Endothelial cell of umbilical vein (primary cell): ENCODE results near the gene DDX49. TPM values are rescaled to one million over a fixed set of nuclear protein-coding genes. Genes with fewer than 3 reads are reported as not detected.

Experiments used
- BruUV-seq: library from RNA; stranded (reverse); fragments of 400-500 nt; replicated peaks from 2 replicates; lab custom pipeline; 2021; lab: Mats Ljungman, UMichigan
- CTCF ChIA-PET: fragments of 300-600, 350-600 bp; sonication (Branson Sonifier 250); formaldehyde crosslinking; loops from one replicate; lab custom pipeline; 2021; ENCODE audit warnings: antibody characterized with exemption, inconsistent platforms; lab: Charles Lee
- POLR2A ChIA-PET: fragments of 300-600, 350-600 bp; sonication (Branson Sonifier 250); formaldehyde crosslinking; loops from one replicate; lab custom pipeline; 2021; ENCODE audit warnings: antibody characterized with exemption, inconsistent platforms; lab: Charles Lee
- DNase-seq: peaks from one replicate; pipeline ENCODE4 v3.0.0-alpha.2; 2011; ENCODE audit warnings: low read depth, low spot score
- FAIRE-seq: peaks from 2 replicates; lab custom pipeline; 2011; peaks lifted over from hg19 to GRCh38; lab: Jason Lieb, UNC
- H2AFZ ChIP-seq: 2 replicates; pipeline ENCODE4 v1.6.0; 2012; ENCODE audit warnings: low read depth, low read length, control low read depth, inconsistent platforms
- H3K27ac ChIP-seq: 2 replicates; pipeline ENCODE4 v1.5.1; 2011; ENCODE audit warnings: low read depth, mild to moderate bottlenecking, control low read depth, low read length, moderate library complexity; ENCODE audit not compliant: insufficient read depth
- H3K27me3 ChIP-seq, 2 experiments: 2 replicates each; pipeline versions ENCODE4 v1.6.0 to v1.6.1; 2011; ENCODE audit warnings: low read length in 2 of 2, mixed read lengths in 1 of 2; ENCODE audit not compliant: control insufficient read depth in 2 of 2, insufficient read depth in 2 of 2
- H3K36me3 ChIP-seq, 2 experiments: 2 replicates in 1 of 2; 3 replicates in 1 of 2; pipeline ENCODE4 v1.5.1; 2011; ENCODE audit warnings: low read length in 2 of 2, mild to moderate bottlenecking in 1 of 2, moderate library complexity in 1 of 2; ENCODE audit not compliant: control insufficient read depth in 2 of 2, insufficient read depth in 2 of 2; ENCODE audit errors: extremely low read depth in 1 of 2
- H3K4me1 ChIP-seq: 3 replicates; pipeline ENCODE4 v1.5.1; 2011; ENCODE audit warnings: mild to moderate bottlenecking, low read length; ENCODE audit not compliant: control insufficient read depth, insufficient read depth; ENCODE audit errors: extremely low read depth
- H3K4me2 ChIP-seq: 2 replicates; pipeline ENCODE4 v1.6.1; 2011; ENCODE audit warnings: low read length, control low read depth, mixed read lengths; ENCODE audit not compliant: insufficient read depth
- H3K4me3 ChIP-seq, 3 experiments: fragments of 200-600 bp in 1 of 3; sonication (generic), shearing (Covaris generic) in 1 of 3; replicated peaks in 1 of 3; 2 replicates each; pipeline ENCODE4 v1.5.1; 2011 to 2016; ENCODE audit warnings: control low read depth in 3 of 3, low read length in 3 of 3, mild to moderate bottlenecking in 2 of 3, inconsistent platforms in 1 of 3, low read depth in 1 of 3, moderate library complexity in 1 of 3; ENCODE audit not compliant: insufficient read depth in 1 of 3
- H3K79me2 ChIP-seq: 2 replicates; pipeline ENCODE4 v1.6.0; 2012; ENCODE audit warnings: low read length, inconsistent platforms; ENCODE audit not compliant: control insufficient read depth, insufficient read depth
- H3K9ac ChIP-seq: replicated peaks from 2 replicates; pipeline ENCODE3; 2011; ENCODE audit warnings: low read length, control low read depth; ENCODE audit not compliant: insufficient read depth; ENCODE audit errors: extremely low read depth
- H3K9me1 ChIP-seq: replicated peaks from 3 replicates; pipeline ENCODE4 v1.6.0; 2011; ENCODE audit warnings: mild to moderate bottlenecking, low read length; ENCODE audit not compliant: control insufficient read depth, insufficient read depth; ENCODE audit errors: extremely low read depth
- H3K9me3 ChIP-seq: replicated peaks from 2 replicates; pipeline ENCODE4 v1.5.1; 2012; ENCODE audit warnings: low read length, inconsistent platforms; ENCODE audit not compliant: control insufficient read depth, insufficient read depth
- H4K20me1 ChIP-seq: replicated peaks from 2 replicates; pipeline ENCODE3; 2011; ENCODE audit warnings: mild to moderate bottlenecking, low read length; ENCODE audit not compliant: control insufficient read depth, insufficient read depth; ENCODE audit errors: extremely low read depth
- CTCF ChIP-seq, 2 donors: IDR thresholded peaks; 1 replicate in 1 of 2; 2 replicates in 1 of 2; pipeline ENCODE4 v1.5.1; 2011; ENCODE audit warnings: low read length in 2 of 2, mild to moderate bottlenecking in 2 of 2, moderate library complexity in 2 of 2, control low read depth in 1 of 2, inconsistent platforms in 1 of 2, low read depth in 1 of 2; ENCODE audit not compliant: insufficient read depth in 1 of 2; ENCODE audit errors: extremely low read depth in 1 of 2
- EZH2 ChIP-seq: IDR thresholded peaks from 2 replicates; pipeline ENCODE4 v1.6.1; 2012; ENCODE audit warnings: borderline replicate concordance, low read depth, mild to moderate bottlenecking, moderate library complexity, low read length, inconsistent platforms; ENCODE audit not compliant: severe bottlenecking
- FOS ChIP-seq: IDR thresholded peaks from 2 replicates; pipeline ENCODE4 v1.6.1; 2011; ENCODE audit warnings: mild to moderate bottlenecking, low read length, moderate library complexity, borderline replicate concordance; ENCODE audit not compliant: insufficient read depth
- GATA2 ChIP-seq: IDR thresholded peaks from 2 replicates; pipeline ENCODE4 v1.7.0; 2011; ENCODE audit warnings: low read depth, mild to moderate bottlenecking, moderate library complexity, mixed read lengths, low read length; ENCODE audit not compliant: insufficient read length, insufficient read depth
- JUN ChIP-seq: IDR thresholded peaks from 2 replicates; pipeline ENCODE4 v1.6.1; 2011; ENCODE audit warnings: borderline replicate concordance, low read depth; ENCODE audit not compliant: insufficient read length, insufficient read depth
- MAX ChIP-seq: IDR thresholded peaks from 2 replicates; pipeline ENCODE4 v1.6.1; 2011; ENCODE audit not compliant: insufficient read depth, insufficient read length
- MYC ChIP-seq: IDR thresholded peaks from one replicate; pipeline ENCODE4 v1.6.1; 2011; ENCODE audit warnings: mild to moderate bottlenecking, low read depth, low read length
- POLR2A ChIP-seq: IDR thresholded peaks from 2 replicates; pipeline ENCODE4 v1.6.1; 2012; ENCODE audit warnings: low read depth, mild to moderate bottlenecking, control low read depth, low read length
- POLR2AphosphoS5 ChIP-seq: IDR thresholded peaks from 2 replicates; pipeline ENCODE4 v1.6.1; 2012; ENCODE audit warnings: low read depth, mild to moderate bottlenecking, control low read depth, low read length, moderate library complexity; ENCODE audit not compliant: insufficient read depth
- dilution Hi-C: fragments of 300-500 bp; cut with MboI; formaldehyde crosslinking; loops from one replicate; pipeline ENCODE4 v1.15.0; 2019; ENCODE audit warnings: low sequenced_read_pairs; ENCODE audit not compliant: extremely low pct_ligation_motif_present
- intact Hi-C: fragments of 100-400 bp; cut with micrococcal nuclease; formaldehyde crosslinking; loops from one replicate; pipeline ENCODE4 v1.10.0; 2022
- polyA plus RNA-seq, 4 experiments: library from polyadenylated mRNA; depleted of rRNA in 3 of 4; stranded (reverse) in 3 of 4; unstranded in 1 of 4; fragments of >200 nt; gene quantifications; 2 replicates each; pipeline versions ENCODE4 v1.2.1 to v1.2.3, GENCODE V29; 2011 to 2012; ENCODE audit warnings: missing spikeins in 1 of 4
- total RNA-seq: library from RNA; stranded (reverse); gene quantifications from 2 replicates; pipeline ENCODE4 v1.2.3, GENCODE V29; 2021

The DDX49 gene
- total and polyA plus RNA-seq, 2 donors (not counting 3 experiments of a cell fraction or from before 2014, with no cell fraction given), result 51.9 to 60.1 TPM

- no peak for TF ChIP-seq MYC
- TF ChIP-seq GATA2, result no peak
- TF ChIP-seq MAX, result no peak
- TF ChIP-seq JUN, result no peak
- no peak for TF ChIP-seq FOS
- no peak for TF ChIP-seq POLR2A
- TF ChIP-seq EZH2, result no peak
- TF ChIP-seq POLR2AphosphoS5, result no peak
- no peak for TF ChIP-seq CTCF (IDR thresholded peaks at IDR 0.05; ENCODE audit: extremely low read depth in 1 of 2, insufficient read depth in 1 of 2, low read depth in 1 of 2, low read length in 2 of 2)
- H3K4me3 ChIP-seq, result no peak overlapping the region
- H4K20me1 ChIP-seq, result no peaks in the 10 kb centered on the region
- H2AFZ ChIP-seq, result no peak overlapping the region
- H3K9me3 ChIP-seq, result no peaks in the 10 kb centered on the region
- ChIA-PET POLR2A (no interaction called here), CTCF (no interaction called here)
- H3K27me3 ChIP-seq, result peaks cover 0 to 2% of the 10 kb centered on the region in 2 experiments
- H3K36me3 ChIP-seq, result no peaks in the 10 kb centered on the region
- no TSS peak for BruUV-seq
- intact Hi-C loops, result no loop called here
- no peaks in the 10 kb centered on the region for H3K4me1 ChIP-seq
- no peak for FAIRE-seq
- H3K79me2 ChIP-seq, result no peaks in the 10 kb centered on the region
- H3K9ac ChIP-seq, result no peak overlapping the region
- no peak overlapping the region for H3K4me2 ChIP-seq
- DNase-seq, result no peak
- H3K9me1 ChIP-seq, result no peaks in the 10 kb centered on the region
- no peak overlapping the region for H3K27ac ChIP-seq
- dilution Hi-C loops, result no loop called here
These were observed 29.4 kb upstream of the DDX49 start for GRCh38 chr19:18889949-18890745.
